T1000 (cell line): ENCODE measurements around the gene MFGE8.

Experiments
- DNase-seq: peaks from one replicate; lab custom pipeline; 2025; ENCODE audit warnings: mixed read lengths; lab: John Stamatoyannopoulos, UW

Gene MFGE8

GRCh38 chr15:88874275-88874674 is 38.9 kb downstream of the MFGE8 start:
- no peak for DNase-seq

DNA sequence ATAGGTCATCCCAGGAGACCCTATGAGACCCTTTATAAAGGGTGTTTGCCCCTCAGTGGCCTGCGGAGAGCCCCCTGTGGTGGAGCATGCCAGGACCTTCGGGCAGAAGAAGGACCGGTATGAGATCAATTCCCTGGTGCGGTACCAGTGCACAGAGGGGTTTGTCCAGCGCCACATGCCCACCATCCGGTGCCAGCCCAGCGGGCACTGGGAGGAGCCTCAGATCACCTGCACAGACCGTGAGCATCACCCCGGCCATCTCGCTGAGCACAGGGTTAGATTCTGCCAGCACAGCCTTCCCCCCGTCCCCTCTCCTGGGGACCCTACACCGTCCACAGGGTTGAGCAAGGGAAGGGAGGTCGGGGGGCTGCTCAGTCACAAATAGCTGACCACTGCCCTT is 39.4 kb downstream of the MFGE8 start:
- DNase-seq, result no peak

DNA sequence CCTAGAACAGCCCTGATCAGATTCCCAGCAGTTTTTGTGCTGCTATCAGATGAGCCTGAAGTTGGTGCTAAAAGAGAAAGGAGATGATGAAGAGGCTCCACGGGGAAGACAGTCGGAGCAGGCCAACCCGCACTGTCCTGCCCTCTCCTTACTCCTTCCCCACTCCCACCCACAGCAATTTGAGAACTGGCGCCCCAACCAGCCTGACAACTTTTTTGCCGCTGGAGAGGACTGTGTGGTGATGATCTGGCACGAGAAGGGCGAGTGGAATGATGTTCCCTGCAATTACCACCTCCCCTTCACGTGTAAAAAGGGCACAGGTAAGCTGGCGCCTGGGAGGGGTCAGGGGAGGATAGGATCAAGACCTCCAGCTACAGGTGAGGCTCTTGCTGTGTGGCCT is 40.5 kb downstream of the MFGE8 start:
- no peak for DNase-seq

GRCh38 chr15:88872106-88872505 is 41.1 kb downstream of the MFGE8 start:
- DNase-seq, result no peak

GRCh38 chr15:88871313-88871712 is 41.9 kb downstream of the MFGE8 start:
- DNase-seq, result no peak

- DNase-seq, result no peak
These were observed 46.8 kb downstream of the MFGE8 start for GRCh38 chr15:88866295-88866881.

DNA sequence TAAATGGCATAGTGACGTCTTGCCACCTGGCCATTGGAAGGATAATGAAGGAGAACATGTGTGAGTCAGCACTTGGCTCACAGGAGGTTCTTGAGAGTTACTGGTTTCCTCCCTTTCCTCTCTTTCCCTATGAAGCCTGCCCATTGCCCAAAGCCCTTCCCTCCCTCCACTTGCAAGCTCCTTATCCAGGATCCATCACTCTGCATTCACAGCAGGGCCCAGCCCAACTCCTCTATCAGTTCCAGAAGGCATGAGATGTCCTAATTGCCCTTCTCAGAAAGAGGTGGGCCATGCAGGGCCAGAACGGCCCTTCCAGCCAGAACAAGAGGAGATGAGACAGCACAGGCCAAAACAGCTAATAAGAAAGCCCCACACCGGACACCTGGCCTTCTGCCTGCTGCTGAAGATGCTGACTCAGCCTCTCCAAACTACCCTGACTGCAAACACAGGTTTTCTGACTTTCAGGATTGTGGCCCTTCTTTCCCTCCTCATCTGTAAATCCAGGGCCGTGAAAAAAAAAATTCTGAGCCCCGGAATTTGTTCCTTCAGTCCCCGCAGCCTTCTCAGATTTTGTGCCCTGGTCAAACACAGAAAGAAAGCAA is 47.6 kb downstream of the MFGE8 start:
- no peak for DNase-seq

DNA sequence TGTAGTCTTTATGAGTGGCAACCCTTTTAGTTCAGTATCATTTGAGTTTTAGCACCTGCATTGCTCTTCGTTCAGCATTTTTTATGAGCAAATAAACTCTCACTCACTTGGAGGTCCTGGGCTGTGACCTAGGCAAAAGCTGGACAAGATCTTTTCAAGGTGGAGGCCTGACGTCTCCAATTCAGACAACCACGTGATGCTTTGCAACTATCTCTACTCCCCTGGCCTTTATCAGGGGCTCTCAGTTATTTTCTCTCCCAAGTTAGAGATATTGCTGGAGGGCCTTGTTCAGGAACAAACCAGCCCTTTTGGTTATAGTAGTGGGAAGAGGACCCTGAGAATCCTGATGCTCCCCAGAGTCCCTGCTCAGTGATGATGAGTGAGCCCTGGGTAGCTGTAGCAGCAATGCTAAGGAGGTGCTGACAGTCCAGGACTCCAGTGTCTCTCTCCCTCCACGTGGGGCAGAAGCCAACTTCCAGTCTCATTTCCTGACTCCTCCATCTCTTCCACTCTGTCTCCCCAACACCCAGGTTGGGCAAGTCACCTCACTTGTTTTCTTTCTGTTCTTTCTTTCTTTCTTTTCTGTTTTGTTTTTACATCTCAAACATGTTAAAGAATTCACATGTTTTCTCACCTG is 48.2 kb downstream of the MFGE8 start:
- no peak for DNase-seq

DNA sequence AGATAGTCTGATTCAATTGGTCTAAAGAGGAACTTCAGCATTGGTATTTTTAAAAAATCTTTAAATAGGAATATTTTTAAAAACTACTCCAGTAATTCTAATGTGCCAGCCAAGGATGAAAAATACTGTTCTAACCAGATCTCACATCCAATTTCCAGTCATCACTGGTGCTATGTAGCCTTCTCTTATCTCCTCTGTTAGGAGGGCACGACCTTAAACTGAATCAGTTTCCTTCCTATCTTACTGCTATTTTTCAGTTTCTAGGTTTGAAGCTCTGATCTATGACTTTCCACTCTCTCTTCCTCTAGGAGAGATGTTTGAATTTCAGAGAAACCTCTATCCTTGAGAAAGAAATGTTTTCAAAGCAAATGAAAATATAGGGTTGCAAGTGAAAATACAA is 49.8 kb downstream of the MFGE8 start:
- no peak for DNase-seq

- DNase-seq, result no peak
These were observed 53.0 kb downstream of the MFGE8 start for GRCh38 chr15:88860212-88860611.

- DNase-seq, result no peak
These were observed 53.6 kb downstream of the MFGE8 start for GRCh38 chr15:88859550-88859949.

DNA sequence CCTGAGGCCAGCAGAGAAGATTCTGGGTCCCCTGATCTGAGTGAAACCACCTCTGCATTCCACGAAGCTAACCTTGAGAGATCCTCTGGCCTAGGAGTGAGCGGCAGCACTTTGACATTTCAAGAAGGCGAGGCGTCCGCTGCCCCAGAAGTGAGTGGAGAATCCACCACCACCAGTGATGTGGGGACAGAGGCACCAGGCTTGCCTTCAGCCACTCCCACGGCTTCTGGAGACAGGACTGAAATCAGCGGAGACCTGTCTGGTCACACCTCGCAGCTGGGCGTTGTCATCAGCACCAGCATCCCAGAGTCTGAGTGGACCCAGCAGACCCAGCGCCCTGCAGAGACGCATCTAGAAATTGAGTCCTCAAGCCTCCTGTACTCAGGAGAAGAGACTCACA is 54.2 kb downstream of the MFGE8 start:
- DNase-seq, result no peak

DNA sequence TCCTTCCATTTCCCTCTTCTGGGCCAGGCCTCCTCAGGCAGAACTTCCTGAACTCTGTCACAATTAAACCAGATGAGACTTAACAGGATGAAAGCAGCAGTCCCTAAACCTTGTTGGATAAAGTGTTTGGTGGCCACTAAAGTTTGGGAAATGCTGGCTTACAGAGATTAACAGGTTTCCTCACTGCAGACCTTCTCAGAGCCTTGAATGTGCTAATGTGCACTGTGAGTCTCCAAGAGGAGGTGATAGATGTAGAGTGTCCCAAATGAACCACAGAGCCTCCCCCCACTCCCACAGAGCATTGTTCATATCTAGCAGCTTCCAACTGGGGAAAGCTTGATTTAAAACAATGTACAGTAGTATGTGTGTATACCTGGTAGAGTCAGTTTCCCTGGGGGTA is 60.7 kb downstream of the MFGE8 start:
- no peak for DNase-seq

DNA sequence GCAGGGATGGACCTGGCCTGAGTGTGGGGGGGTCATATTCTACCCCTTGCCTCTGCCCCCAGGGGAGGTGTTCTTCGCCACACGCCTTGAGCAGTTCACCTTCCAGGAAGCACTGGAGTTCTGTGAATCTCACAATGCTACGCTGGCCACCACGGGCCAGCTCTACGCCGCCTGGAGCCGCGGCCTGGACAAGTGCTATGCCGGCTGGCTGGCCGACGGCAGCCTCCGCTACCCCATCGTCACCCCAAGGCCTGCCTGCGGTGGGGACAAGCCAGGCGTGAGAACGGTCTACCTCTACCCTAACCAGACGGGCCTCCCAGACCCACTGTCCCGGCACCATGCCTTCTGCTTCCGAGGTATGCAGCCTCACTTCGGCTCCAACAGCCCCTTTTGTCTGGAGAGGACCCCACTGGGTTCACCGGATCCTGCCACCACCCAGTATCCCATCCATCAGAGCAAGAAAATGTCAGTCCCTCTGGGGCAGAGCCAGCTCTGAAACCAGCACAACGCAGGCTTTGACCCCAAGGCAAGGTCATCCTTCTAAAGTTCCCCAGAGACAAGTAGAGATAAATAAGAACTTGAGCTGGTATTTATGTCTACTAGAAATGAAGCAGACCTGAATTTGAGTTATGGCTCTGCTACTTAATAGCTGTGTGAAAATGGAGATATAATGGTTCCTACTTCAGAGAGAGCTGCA is 63.7 kb downstream of the MFGE8 start:
- no peak for DNase-seq
